Mammary epithelial cell (primary cell): ENCODE data around the gene ZNF28.

Experiments used
- EZH2 ChIP-seq: IDR thresholded peaks from 2 replicates; pipeline ENCODE4 v1.6.1; 2012; ENCODE audit warnings: low read length, inconsistent platforms, borderline replicate concordance
- TF ChIP-seq, protein P1 (sequence below), 2 donors: IDR thresholded peaks in 1 of 2; conservative IDR thresholded peaks in 1 of 2; 2 replicates each; pipeline ENCODE4 v1.5.1; 2011 to 2012; ENCODE audit warnings: inconsistent platforms in 2 of 2, low read length in 2 of 2, mild to moderate bottlenecking in 2 of 2, control low read depth in 1 of 2, low read depth in 1 of 2; ENCODE audit not compliant: insufficient read depth in 1 of 2; ENCODE audit errors: extremely low read depth in 1 of 2

- TF ChIP-seq, protein P1, sequence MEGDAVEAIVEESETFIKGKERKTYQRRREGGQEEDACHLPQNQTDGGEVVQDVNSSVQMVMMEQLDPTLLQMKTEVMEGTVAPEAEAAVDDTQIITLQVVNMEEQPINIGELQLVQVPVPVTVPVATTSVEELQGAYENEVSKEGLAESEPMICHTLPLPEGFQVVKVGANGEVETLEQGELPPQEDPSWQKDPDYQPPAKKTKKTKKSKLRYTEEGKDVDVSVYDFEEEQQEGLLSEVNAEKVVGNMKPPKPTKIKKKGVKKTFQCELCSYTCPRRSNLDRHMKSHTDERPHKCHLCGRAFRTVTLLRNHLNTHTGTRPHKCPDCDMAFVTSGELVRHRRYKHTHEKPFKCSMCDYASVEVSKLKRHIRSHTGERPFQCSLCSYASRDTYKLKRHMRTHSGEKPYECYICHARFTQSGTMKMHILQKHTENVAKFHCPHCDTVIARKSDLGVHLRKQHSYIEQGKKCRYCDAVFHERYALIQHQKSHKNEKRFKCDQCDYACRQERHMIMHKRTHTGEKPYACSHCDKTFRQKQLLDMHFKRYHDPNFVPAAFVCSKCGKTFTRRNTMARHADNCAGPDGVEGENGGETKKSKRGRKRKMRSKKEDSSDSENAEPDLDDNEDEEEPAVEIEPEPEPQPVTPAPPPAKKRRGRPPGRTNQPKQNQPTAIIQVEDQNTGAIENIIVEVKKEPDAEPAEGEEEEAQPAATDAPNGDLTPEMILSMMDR (conservative IDR thresholded peaks at IDR 0.05 in 1 of 2, IDR thresholded peaks at IDR 0.05 in 1 of 2; ENCODE audit: extremely low read depth in 1 of 2, insufficient read depth in 1 of 2, low read depth in 1 of 2, low read length in 2 of 2), result no peak
- no peak for TF ChIP-seq EZH2
Observed at GRCh38 chr19:52749780-52750179, 71.7 kb downstream of the ZNF28 start.
